IPS DF 4.7 (cell line): Measurements from ENCODE around the gene TNFRSF11A.

ENCODE experiments used
- DNase-seq: peaks from one replicate; pipeline ENCODE4 v3.0.0-alpha.2; 2013; ENCODE audit warnings: low spot score; ENCODE audit errors: extremely low read depth

TNFRSF11A gene

GRCh38 chr18:62324917-62325805 lies at the start of gene TNFRSF11A:
Gene TNFRSF11A (plus strand): TSS chr18:62325310. CDS start chr18:62325353, 43 bp downstream.
- DNase-seq: no peak

GRCh38 chr18:62277045-62277444 lies 48.1 kb upstream of the TNFRSF11A start:
- DNase-seq: no peak

GRCh38 chr18:62279561-62279960 lies 45.5 kb upstream of the TNFRSF11A start:
- no peak for DNase-seq

- DNase-seq: no peak
Measured at GRCh38 chr18:62280058-62280457, 45.1 kb upstream of the TNFRSF11A start.

GRCh38 chr18:62280786-62281185 lies 44.3 kb upstream of the TNFRSF11A start:
- DNase-seq: no peak

GRCh38 chr18:62281684-62282083 lies 43.4 kb upstream of the TNFRSF11A start:
- DNase-seq: no peak

GRCh38 chr18:62282188-62282629 lies 42.9 kb upstream of the TNFRSF11A start:
- no peak for DNase-seq

- no peak for DNase-seq
Measured at GRCh38 chr18:62284637-62285036, 40.5 kb upstream of the TNFRSF11A start.

- DNase-seq: no peak
Measured at GRCh38 chr18:62285281-62285680, 39.8 kb upstream of the TNFRSF11A start.

GRCh38 chr18:62287781-62288664 lies 37.1 kb upstream of the TNFRSF11A start:
- no peak for DNase-seq

- DNase-seq: no peak
Measured at GRCh38 chr18:62288665-62289008, 36.5 kb upstream of the TNFRSF11A start.

GRCh38 chr18:62289047-62289446 lies 36.1 kb upstream of the TNFRSF11A start:
- DNase-seq: no peak

- no peak for DNase-seq
Measured at GRCh38 chr18:62294073-62294472, 31.0 kb upstream of the TNFRSF11A start.

GRCh38 chr18:62300359-62300963 lies 24.6 kb upstream of the TNFRSF11A start:
- DNase-seq: no peak

- no peak for DNase-seq
Measured at GRCh38 chr18:62301322-62301721, 23.8 kb upstream of the TNFRSF11A start.

GRCh38 chr18:62312851-62313250 lies 12.3 kb upstream of the TNFRSF11A start:
- no peak for DNase-seq

GRCh38 chr18:62318228-62319180 lies 6.6 kb upstream of the TNFRSF11A start:
- no peak for DNase-seq

GRCh38 chr18:62321201-62321600 lies 3.9 kb upstream of the TNFRSF11A start:
- DNase-seq: no peak

GRCh38 chr18:62323483-62324180 lies 1.5 kb upstream of the TNFRSF11A start:
- DNase-seq: no peak
